ENCODE results near the gene CPNE1. TPM values are rescaled to one million over a fixed set of nuclear protein-coding genes. Genes with fewer than 3 reads are reported as not detected.

The CPNE1 gene
- polyA plus RNA-seq, 3 donors: 153 to 210 (median 167) TPM

- 50% methylated on average over 2 of the region's 4 CpGs for WGBS (ENCODE audit: insufficient coverage)
- Mint-ChIP-seq H3K4me1 (peaks cover 20% of the 10 kb centered on the region), H3K4me3 (no peak overlapping the region), H3K27ac (no peak overlapping the region), H3K36me3 (peaks cover 0 to 2% of the 10 kb centered on the region in 2 donors), H3K9me3 (no peaks in the 10 kb centered on the region), H3K27me3 (ENCODE audit: low read depth in 3 of 3) (no peaks in the 10 kb centered on the region)
- no peak overlapping the region for H3K4me2 ChIP-seq (replicated peaks; ENCODE audit: extremely low read depth, low read length, poor library complexity, severe bottlenecking)
- H3K27me3 ChIP-seq (ENCODE audit: control insufficient read depth in 2 of 2, insufficient read depth in 2 of 2, low read length in 2 of 2): no peaks in the 10 kb centered on the region
- no peaks in the 10 kb centered on the region for H3K4me1 ChIP-seq (ENCODE audit: control insufficient read depth in 1 of 2, insufficient read depth in 2 of 2, low read length in 2 of 2)
- no peak overlapping the region for H3K9ac ChIP-seq (ENCODE audit: insufficient read depth, low read length, poor library complexity, severe bottlenecking)
- H2AFZ ChIP-seq (ENCODE audit: insufficient read depth, low read depth, low read length, poor library complexity, severe bottlenecking): no peak overlapping the region
- no peak overlapping the region for H3K27ac ChIP-seq (ENCODE audit: low read depth in 1 of 2, low read length in 2 of 2)
- TF ChIP-seq CTCF (IDR thresholded peaks at IDR 0.05): no peak
- H3K79me2 ChIP-seq (ENCODE audit: insufficient read depth, low read length): peaks cover 53% of the 10 kb centered on the region
- H3K36me3 ChIP-seq (replicated peaks in 1 of 2; ENCODE audit: control insufficient read depth in 1 of 2, insufficient read depth in 2 of 2, low read length in 2 of 2): peaks cover 0 to 10% of the 10 kb centered on the region in 2 donors
- H3K4me3 ChIP-seq (replicated peaks in 1 of 3; ENCODE audit: low read depth in 2 of 3, low read length in 3 of 3): no peak overlapping the region
- no peak for DNase-seq
- no peaks in the 10 kb centered on the region for H3K9me3 ChIP-seq (replicated peaks in 1 of 2; ENCODE audit: control insufficient read depth in 1 of 2, insufficient read depth in 1 of 2, low read length in 2 of 2)
- peaks cover 93% of the 10 kb centered on the region for H4K20me1 ChIP-seq (ENCODE audit: insufficient read depth, low read length)
- intact Hi-C loops (cut with micrococcal nuclease): no loop called here
These were observed 23.0 kb downstream of the CPNE1 start for GRCh38 chr20:35641743-35642142.

- peaks cover 17% of the 10 kb centered on the region for H3K4me1 Mint-ChIP-seq
- 93% methylated on average over 2 of the region's 3 CpGs for WGBS (ENCODE audit: insufficient coverage)
- Histone ChIP-seq H3K9me3 (replicated peaks in 1 of 2; ENCODE audit: control insufficient read depth in 1 of 2, insufficient read depth in 1 of 2, low read length in 2 of 2) (no peaks in the 10 kb centered on the region), H2AFZ (ENCODE audit: insufficient read depth, low read depth, low read length, poor library complexity, severe bottlenecking) (no peak overlapping the region), H3K4me1 (ENCODE audit: control insufficient read depth in 1 of 2, insufficient read depth in 2 of 2, low read length in 2 of 2) (no peaks in the 10 kb centered on the region), H3K36me3 (replicated peaks in 1 of 2; ENCODE audit: control insufficient read depth in 1 of 2, insufficient read depth in 2 of 2, low read length in 2 of 2) (peaks cover 0 to 10% of the 10 kb centered on the region in 2 donors), H3K4me3 (replicated peaks in 1 of 3; ENCODE audit: low read depth in 2 of 3, low read length in 3 of 3) (no peak overlapping the region), H3K27ac (ENCODE audit: low read depth in 1 of 2, low read length in 2 of 2) (no peak overlapping the region), H3K27me3 (ENCODE audit: control insufficient read depth in 2 of 2, insufficient read depth in 2 of 2, low read length in 2 of 2) (no peaks in the 10 kb centered on the region), H4K20me1 (ENCODE audit: insufficient read depth, low read length) (peaks cover 91% of the 10 kb centered on the region), H3K79me2 (ENCODE audit: insufficient read depth, low read length) (peaks cover 55% of the 10 kb centered on the region), H3K9ac (ENCODE audit: insufficient read depth, low read length, poor library complexity, severe bottlenecking) (no peak overlapping the region), H3K4me2 (replicated peaks; ENCODE audit: extremely low read depth, low read length, poor library complexity, severe bottlenecking) (no peak overlapping the region)
- H3K4me3 Mint-ChIP-seq: no peak overlapping the region
- no peak overlapping the region for H3K27ac Mint-ChIP-seq
- H3K27me3 Mint-ChIP-seq (ENCODE audit: low read depth in 3 of 3): no peaks in the 10 kb centered on the region
- H3K36me3 Mint-ChIP-seq: peaks cover 0 to 2% of the 10 kb centered on the region in 2 donors
- no peaks in the 10 kb centered on the region for H3K9me3 Mint-ChIP-seq
- intact Hi-C loops (cut with micrococcal nuclease): no loop called here
- TF ChIP-seq CTCF (IDR thresholded peaks at IDR 0.05): no peak
- DNase-seq: no peak
These were observed 24.0 kb downstream of the CPNE1 start for GRCh38 chr20:35640724-35641123.
